CD4-positive, CD25-positive, alpha-beta regulatory T cell (primary cell): ENCODE results near the gene EIF5. TPM values are rescaled to one million over a fixed set of nuclear protein-coding genes. Genes with fewer than 3 reads are reported as not detected.

Experiments
- ATAC-seq, 2 donors: fragments of 150-1000 bp; cut with Tn5 transposase; one replicate each; pipeline ENCODE4 v1.10.0; 2021; ENCODE audit warnings: low read depth in 2 of 2, moderate number of reproducible peaks in 2 of 2, moderate library complexity in 1 of 2
- DNase-seq, 3 donors: peaks; one replicate each; pipeline versions ENCODE4 v3.0.0 to v3.0.0-alpha.2; 2012 to 2022; ENCODE audit warnings: mixed read lengths in 1 of 3
- H3K27ac ChIP-seq: one replicate; pipeline ENCODE4 v1.7.0; 2013; ENCODE audit warnings: mild to moderate bottlenecking, low read length; ENCODE audit not compliant: insufficient read depth, poor library complexity, severe bottlenecking
- H3K27me3 ChIP-seq: one replicate; pipeline ENCODE4 v1.7.0; 2013; ENCODE audit warnings: low read length; ENCODE audit not compliant: control insufficient read depth, insufficient read depth
- H3K36me3 ChIP-seq: one replicate; pipeline ENCODE4 v1.7.0; 2013; ENCODE audit warnings: mild to moderate bottlenecking, low read length, moderate library complexity; ENCODE audit not compliant: control insufficient read depth, insufficient read depth
- H3K4me1 ChIP-seq: 2 replicates; pipeline ENCODE4 v1.7.0; 2013; ENCODE audit warnings: mild to moderate bottlenecking, low read length; ENCODE audit not compliant: insufficient read depth, control insufficient read depth, poor library complexity, severe bottlenecking
- H3K4me3 ChIP-seq: one replicate; pipeline ENCODE4 v1.7.0; 2013; ENCODE audit warnings: low read depth, mild to moderate bottlenecking, low read length, moderate library complexity
- H3K9me3 ChIP-seq, 2 experiments: 1 replicate in 1 of 2; 2 replicates in 1 of 2; pipeline ENCODE4 v1.7.0; 2013; ENCODE audit warnings: low read length in 2 of 2, mild to moderate bottlenecking in 1 of 2, moderate library complexity in 1 of 2; ENCODE audit not compliant: control insufficient read depth in 2 of 2
- H3K27ac Mint-ChIP-seq, 3 donors: one replicate each; pipeline ENCODE4 v1.8.0; 2020 to 2022; ENCODE audit warnings: mild to moderate bottlenecking in 3 of 3, mixed read lengths in 3 of 3, moderate library complexity in 2 of 3
- H3K27me3 Mint-ChIP-seq: one replicate; pipeline ENCODE4 v1.8.0; 2022; ENCODE audit warnings: mild to moderate bottlenecking, mixed read lengths
- H3K36me3 Mint-ChIP-seq: one replicate; pipeline ENCODE4 v1.8.0; 2020; ENCODE audit warnings: mixed read lengths
- H3K4me1 Mint-ChIP-seq, 4 donors: one replicate each; pipeline ENCODE4 v1.8.0; 2020 to 2022; ENCODE audit warnings: mixed read lengths in 4 of 4, mild to moderate bottlenecking in 1 of 4
- H3K4me3 Mint-ChIP-seq, 4 donors: one replicate each; pipeline ENCODE4 v1.8.0; 2020 to 2022; ENCODE audit warnings: mild to moderate bottlenecking in 4 of 4, mixed read lengths in 4 of 4, moderate library complexity in 3 of 4
- H3K9me3 Mint-ChIP-seq, 7 donors: one replicate each; pipeline ENCODE4 v1.8.0; 2020 to 2022; ENCODE audit warnings: mixed read lengths in 7 of 7, mild to moderate bottlenecking in 3 of 7, moderate library complexity in 2 of 7
- polyA plus RNA-seq, 4 donors: library from polyadenylated mRNA; unstranded; fragments of 300-500 nt; fragmentation: Illumina TruSeq; gene quantifications; one replicate each; pipeline ENCODE4 v1.2.3, GENCODE V29; 2021
- total RNA-seq: library from RNA; stranded (reverse); gene quantifications from one replicate; pipeline ENCODE4 v1.2.3, GENCODE V29; 2022

Gene EIF5
- total and polyA plus RNA-seq, 5 donors from 2014 or later, result 364 to 675 (median 373) TPM

- ATAC-seq (no peak), DNase-seq (no peak)
- no peaks in the 10 kb centered on the region for H3K36me3 Mint-ChIP-seq
- Histone ChIP-seq H3K27ac (no peak overlapping the region), H3K4me3 (no peak overlapping the region), H3K27me3 (peaks cover 3% of the 10 kb centered on the region), H3K9me3 (peaks cover under 1% of the 10 kb centered on the region in 2 experiments), H3K4me1 (no peaks in the 10 kb centered on the region), H3K36me3 (no peaks in the 10 kb centered on the region)
- no peaks in the 10 kb centered on the region for H3K4me1 Mint-ChIP-seq
- no peak overlapping the region for H3K4me3 Mint-ChIP-seq
- no peak overlapping the region for H3K27ac Mint-ChIP-seq
- peaks cover 0 to 15% (median 3%) of the 10 kb centered on the region in 7 donors for H3K9me3 Mint-ChIP-seq
- peaks cover 26% of the 10 kb centered on the region for H3K27me3 Mint-ChIP-seq
Measured at GRCh38 chr14:103367995-103368394, 34.0 kb downstream of the EIF5 start.

- Histone ChIP-seq H3K9me3 (no peaks in the 10 kb centered on the region), H3K27me3 (no peaks in the 10 kb centered on the region), H3K36me3 (no peaks in the 10 kb centered on the region), H3K27ac (no peak overlapping the region), H3K4me3 (no peak overlapping the region), H3K4me1 (no peaks in the 10 kb centered on the region)
- ATAC-seq (no peak), DNase-seq (no peak)
- Mint-ChIP-seq H3K4me1 (no peaks in the 10 kb centered on the region), H3K4me3 (no peak overlapping the region), H3K9me3 (peaks cover 0 to 5% (median 0%) of the 10 kb centered on the region in 7 donors), H3K27ac (no peak overlapping the region), H3K36me3 (no peaks in the 10 kb centered on the region), H3K27me3 (peaks cover 25% of the 10 kb centered on the region)
Measured at GRCh38 chr14:103370087-103370486, 36.0 kb downstream of the EIF5 start.

GRCh38 chr14:103372017-103372416 is 38.0 kb downstream of the EIF5 start:
- H3K4me3 Mint-ChIP-seq, result no peak overlapping the region

GRCh38 chr14:103372552-103373304 is 38.7 kb downstream of the EIF5 start:
- Histone ChIP-seq H3K36me3 (no peaks in the 10 kb centered on the region), H3K9me3 (no peaks in the 10 kb centered on the region), H3K27me3 (no peaks in the 10 kb centered on the region), H3K27ac (no peak overlapping the region), H3K4me3 (no peak overlapping the region), H3K4me1 (no peaks in the 10 kb centered on the region)
- Mint-ChIP-seq H3K4me1 (no peaks in the 10 kb centered on the region), H3K27ac (no peak overlapping the region), H3K9me3 (peaks cover 0 to 5% (median 0%) of the 10 kb centered on the region in 7 donors), H3K36me3 (no peaks in the 10 kb centered on the region), H3K4me3 (no peak overlapping the region), H3K27me3 (peaks cover 25% of the 10 kb centered on the region)
- no peak for DNase-seq
- no peak for ATAC-seq

More at GRCh38 chr14:103372017-103372416, 38.0 kb downstream of the EIF5 start:
- no peak for DNase-seq
- no peaks in the 10 kb centered on the region for H3K36me3 Mint-ChIP-seq
- H3K9me3 Mint-ChIP-seq, result peaks cover 0 to 5% (median 0%) of the 10 kb centered on the region in 7 donors
- Histone ChIP-seq H3K4me1 (no peaks in the 10 kb centered on the region), H3K27ac (no peak overlapping the region), H3K4me3 (no peak overlapping the region), H3K9me3 (no peaks in the 10 kb centered on the region), H3K36me3 (no peaks in the 10 kb centered on the region), H3K27me3 (no peaks in the 10 kb centered on the region)
- H3K4me1 Mint-ChIP-seq, result no peaks in the 10 kb centered on the region
- H3K27me3 Mint-ChIP-seq, result peaks cover 25% of the 10 kb centered on the region
- H3K27ac Mint-ChIP-seq, result no peak overlapping the region
- no peak for ATAC-seq

- ATAC-seq (no peak), DNase-seq (no peak)
- Mint-ChIP-seq H3K9me3 (peaks cover 0 to 2% (median 0%) of the 10 kb centered on the region in 7 donors), H3K36me3 (no peaks in the 10 kb centered on the region), H3K4me1 (no peaks in the 10 kb centered on the region), H3K27me3 (peaks cover 22% of the 10 kb centered on the region), H3K4me3 (no peak overlapping the region), H3K27ac (no peak overlapping the region)
- no peak overlapping the region for H3K4me3 ChIP-seq
- no peak overlapping the region for H3K27ac ChIP-seq
- H3K36me3 ChIP-seq, result no peaks in the 10 kb centered on the region
- H3K4me1 ChIP-seq, result no peaks in the 10 kb centered on the region
- no peaks in the 10 kb centered on the region for H3K9me3 ChIP-seq
- H3K27me3 ChIP-seq, result no peaks in the 10 kb centered on the region
Measured at GRCh38 chr14:103374121-103374520, 40.1 kb downstream of the EIF5 start.

GRCh38 chr14:103377522-103378037 is 43.5 kb downstream of the EIF5 start:
- no peak overlapping the region for H3K27ac ChIP-seq
- H3K4me1 Mint-ChIP-seq, result no peaks in the 10 kb centered on the region

GRCh38 chr14:103378038-103378854 is 44.2 kb downstream of the EIF5 start:
- Mint-ChIP-seq H3K27me3 (peaks cover 23% of the 10 kb centered on the region), H3K27ac (no peak overlapping the region), H3K36me3 (no peaks in the 10 kb centered on the region), H3K4me1 (no peaks in the 10 kb centered on the region), H3K9me3 (peaks cover 0 to 3% (median 0%) of the 10 kb centered on the region in 7 donors), H3K4me3 (peak overlapping the region in 1 of 4 donors; percentile 15)
- DNase-seq (no peak), ATAC-seq (no peak)
- Histone ChIP-seq H3K4me1 (no peaks in the 10 kb centered on the region), H3K4me3 (no peak overlapping the region), H3K36me3 (no peaks in the 10 kb centered on the region), H3K27me3 (no peaks in the 10 kb centered on the region), H3K27ac (no peak overlapping the region), H3K9me3 (no peaks in the 10 kb centered on the region)

More at GRCh38 chr14:103377522-103378037, 43.5 kb downstream of the EIF5 start:
- Histone ChIP-seq H3K27me3 (no peaks in the 10 kb centered on the region), H3K4me1 (no peaks in the 10 kb centered on the region), H3K36me3 (no peaks in the 10 kb centered on the region), H3K4me3 (no peak overlapping the region), H3K9me3 (no peaks in the 10 kb centered on the region)
- DNase-seq (no peak), ATAC-seq (no peak)
- no peaks in the 10 kb centered on the region for H3K36me3 Mint-ChIP-seq
- no peak overlapping the region for H3K27ac Mint-ChIP-seq
- H3K27me3 Mint-ChIP-seq, result peaks cover 26% of the 10 kb centered on the region
- H3K4me3 Mint-ChIP-seq, result no peak overlapping the region
- H3K9me3 Mint-ChIP-seq, result peaks cover 0 to 3% (median 0%) of the 10 kb centered on the region in 7 donors
